Measurements from ENCODE around the gene OR8G5. TPM values are rescaled to one million over a fixed set of nuclear protein-coding genes. Genes with fewer than 3 reads are reported as not detected.
"Not testable (repeated sequence)": the region's sequence is repeated elsewhere in the genome, so short reads cannot be mapped to it uniquely, and the experiment has no call there.

The OR8G5 gene, protein sequence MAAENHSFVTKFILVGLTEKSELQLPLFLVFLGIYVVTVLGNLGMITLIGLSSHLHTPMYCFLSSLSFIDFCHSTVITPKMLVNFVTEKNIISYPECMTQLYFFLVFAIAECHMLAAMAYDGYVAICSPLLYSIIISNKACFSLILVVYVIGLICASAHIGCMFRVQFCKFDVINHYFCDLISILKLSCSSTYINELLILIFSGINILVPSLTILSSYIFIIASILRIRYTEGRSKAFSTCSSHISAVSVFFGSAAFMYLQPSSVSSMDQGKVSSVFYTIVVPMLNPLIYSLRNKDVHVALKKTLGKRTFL
- not detected for polyA plus RNA-seq (ENCODE audit: insufficient read length)
- long read RNA-seq, donor 1, result 0 reads
- long read RNA-seq, donor 2, result 0 reads
- long read RNA-seq, donor 3, result 0 reads
- long read RNA-seq, donor 4, result 0 reads
- long read RNA-seq, donor 5, result 0 reads
- long read RNA-seq, donor 6, result 0 reads
- long read RNA-seq, donor 7, result 0 reads
- long read RNA-seq, donor 8, result 0 reads

DNA sequence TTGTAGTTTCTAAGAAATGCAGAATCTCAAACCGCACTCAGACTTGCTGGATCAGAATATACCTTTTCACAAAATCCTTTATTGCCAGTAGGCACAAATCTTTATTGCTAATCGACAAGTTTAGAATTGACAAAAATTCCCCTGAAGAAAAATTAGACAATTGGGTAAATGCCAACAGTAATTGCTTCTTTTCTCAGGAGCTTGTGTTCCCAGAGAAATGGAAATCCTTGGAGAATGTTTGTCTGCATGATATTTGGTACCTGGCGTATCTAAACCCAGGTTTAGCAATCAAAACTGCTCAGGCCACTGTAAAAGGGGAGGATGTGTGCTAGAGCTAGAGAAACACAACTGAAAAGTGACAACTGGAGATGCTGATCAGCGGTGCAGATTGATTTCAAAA lies at the start of gene OR8G5:
OR8G5 (plus strand) TSS at position 301 of the 400 bp plus-strand sequence. CDS start 8,556 bp downstream, outside the sequence.
- no peak for DNase-seq

DNA sequence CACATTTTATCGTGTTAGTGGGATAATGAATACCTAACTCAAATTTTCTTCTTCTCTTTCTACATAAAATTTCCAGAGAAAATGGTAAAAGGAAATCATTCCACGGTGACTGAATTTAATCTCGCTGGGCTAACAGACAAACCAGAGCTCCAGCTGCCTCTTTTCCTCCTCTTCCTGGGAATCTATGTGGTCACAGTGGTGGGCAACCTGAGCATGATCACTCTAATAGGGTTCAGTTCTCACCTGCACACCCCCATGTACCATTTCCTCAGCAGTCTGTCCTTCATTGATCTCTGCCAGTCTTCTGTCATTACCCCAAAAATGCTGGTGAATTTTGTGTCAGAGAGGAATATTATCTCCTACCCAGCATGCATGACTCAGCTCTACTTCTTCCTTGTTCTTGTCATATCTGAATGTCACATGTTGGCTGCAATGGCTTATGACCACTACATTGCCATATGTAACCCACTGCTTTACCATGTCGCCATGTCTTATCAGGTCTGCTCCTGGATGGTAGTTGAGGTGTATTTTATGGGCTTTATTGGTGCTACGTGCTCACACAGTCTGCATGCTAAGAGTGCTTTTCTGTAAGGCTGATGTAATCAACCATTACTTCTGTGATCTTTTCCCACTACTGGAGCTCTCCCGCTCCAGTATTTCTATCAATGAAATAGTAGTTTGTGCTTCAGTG lies 48.9 kb upstream of the OR8G5 start:
- DNase-seq, result no peak

GRCh38 chr11:124209824-124210357 lies 46.3 kb upstream of the OR8G5 start:
- DNase-seq, result no peak

DNA sequence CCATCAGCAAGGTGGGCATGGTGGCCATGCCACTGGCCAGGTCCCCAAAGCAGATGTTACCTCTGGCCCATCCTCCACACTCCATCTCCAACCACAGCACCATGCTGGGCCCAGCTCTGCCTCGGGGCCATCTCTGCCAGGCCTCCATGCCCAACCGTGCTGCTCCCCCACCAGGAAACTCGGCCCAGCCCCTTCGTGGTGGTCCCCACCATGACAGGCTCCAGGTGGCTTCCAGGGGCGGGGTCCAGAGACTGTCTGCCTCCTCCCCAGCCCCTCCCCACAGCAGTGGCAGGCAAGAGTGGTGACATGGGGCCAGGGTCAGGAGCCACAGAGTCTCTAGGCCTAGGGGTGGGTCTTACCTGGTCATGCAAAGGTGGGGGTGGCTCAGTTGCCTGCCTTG lies 45.8 kb upstream of the OR8G5 start:
- no peak for DNase-seq

DNA sequence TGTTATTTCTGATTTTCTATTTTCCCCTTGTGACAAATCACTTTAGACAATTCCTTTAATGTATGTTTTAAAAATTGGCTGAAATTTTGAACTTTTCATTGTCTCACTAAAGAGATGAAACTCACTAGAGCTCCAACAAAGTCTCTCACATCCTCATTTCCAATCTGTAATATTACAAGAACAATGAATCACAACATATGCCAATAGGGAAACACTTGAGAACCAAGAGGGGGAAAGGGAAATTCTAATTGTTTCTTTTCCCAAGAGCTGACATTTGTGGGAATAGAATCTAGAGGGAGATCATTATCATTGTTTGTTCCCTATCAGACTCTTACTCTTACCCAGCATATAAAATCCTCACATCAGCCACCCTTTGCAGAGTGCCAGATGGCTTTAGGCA lies 44.9 kb upstream of the OR8G5 start:
- no peak for DNase-seq

DNA sequence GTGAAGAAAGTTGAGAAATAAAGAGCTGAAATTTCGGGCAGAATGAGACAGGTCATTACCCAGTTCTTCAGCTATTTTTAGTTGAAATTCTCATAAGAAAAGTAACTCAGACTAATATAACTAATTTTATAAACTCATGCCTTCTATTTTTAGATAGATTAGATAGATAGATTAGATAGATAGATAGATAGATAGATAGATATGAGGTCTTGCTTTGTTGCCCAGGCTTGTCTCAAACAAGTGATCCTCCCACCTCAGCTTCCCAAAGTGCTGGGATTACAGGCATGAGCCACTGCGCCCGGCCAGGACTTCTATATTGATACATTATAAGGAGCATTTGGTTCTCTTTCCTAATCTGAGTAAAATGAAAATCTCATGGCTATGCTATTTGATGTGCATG lies 42.1 kb upstream of the OR8G5 start:
- DNase-seq, result no peak

DNA sequence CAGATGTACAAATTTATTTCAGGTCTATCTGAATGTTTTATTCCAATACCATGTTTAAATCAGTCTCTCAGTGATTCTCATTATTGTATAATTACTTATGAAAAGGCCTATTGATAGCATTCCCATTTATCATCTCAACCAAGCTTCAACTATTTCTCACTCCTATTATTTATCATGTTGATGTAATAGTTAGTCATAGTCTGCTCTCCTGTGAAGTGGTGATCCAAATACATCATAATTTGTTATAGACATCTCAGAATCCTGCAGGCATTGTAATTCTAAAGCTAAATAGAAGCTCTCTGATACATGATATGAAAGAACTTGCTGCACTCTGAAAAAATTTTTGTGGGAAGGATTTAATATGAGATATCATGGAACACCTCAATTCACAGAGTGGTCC lies 37.0 kb upstream of the OR8G5 start:
- no peak for DNase-seq

GRCh38 chr11:124222407-124222806 lies 33.8 kb upstream of the OR8G5 start:
- no peak for DNase-seq

GRCh38 chr11:124224618-124225423 lies 31.4 kb upstream of the OR8G5 start:
- DNase-seq, result not testable (repeated sequence)

DNA sequence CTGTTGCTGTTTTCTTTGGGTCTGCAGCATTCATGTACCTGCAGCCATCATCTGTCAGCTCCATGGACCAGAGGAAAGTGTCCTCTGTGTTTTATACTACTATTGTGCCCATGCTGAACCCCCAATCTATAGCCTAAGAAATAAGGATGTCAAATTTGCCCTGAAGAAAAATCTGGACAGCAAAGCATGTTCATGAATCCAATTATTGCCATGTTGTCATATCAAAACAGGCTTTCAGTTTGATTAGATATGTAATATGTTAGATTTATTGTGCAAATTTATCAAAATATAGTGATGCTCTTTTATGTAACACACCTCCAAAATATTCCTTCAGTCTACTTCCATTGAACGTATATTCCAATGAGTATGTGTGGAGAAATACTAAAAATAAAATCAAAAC lies 30.7 kb upstream of the OR8G5 start:
- DNase-seq, result no peak

- no peak for DNase-seq
Measured at GRCh38 chr11:124233376-124233775, 22.8 kb upstream of the OR8G5 start.

DNA sequence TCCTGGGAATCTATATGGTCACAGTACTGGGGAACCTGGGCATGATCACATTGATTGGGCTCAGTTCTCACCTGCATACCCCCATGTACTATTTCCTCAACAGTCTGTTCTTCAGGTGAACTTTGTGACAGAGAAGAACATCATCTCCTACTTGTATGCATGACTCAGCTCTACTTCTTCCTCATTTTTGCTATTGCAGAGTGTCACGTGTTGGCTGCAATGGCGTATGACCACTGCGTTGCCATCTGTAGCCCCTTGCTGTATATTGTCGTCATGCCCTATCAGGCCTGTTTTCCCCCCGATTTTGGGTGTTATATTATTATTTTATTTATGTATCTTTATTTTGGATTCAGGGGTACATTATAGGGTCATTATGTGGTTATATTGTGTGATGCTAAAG lies 17.7 kb upstream of the OR8G5 start:
- no peak for DNase-seq

GRCh38 chr11:124240621-124241397 lies 15.4 kb upstream of the OR8G5 start, which contains the start of gene OR8G1:
Gene OR8G1, plus strand, starts transcription at chr11:124241095. Its CDS starts 8,581 bp downstream, at chr11:124249676.
- no peak for DNase-seq

- DNase-seq, result not testable (repeated sequence)
Measured at GRCh38 chr11:124249869-124250268, 6.3 kb upstream of the OR8G5 start.

DNA sequence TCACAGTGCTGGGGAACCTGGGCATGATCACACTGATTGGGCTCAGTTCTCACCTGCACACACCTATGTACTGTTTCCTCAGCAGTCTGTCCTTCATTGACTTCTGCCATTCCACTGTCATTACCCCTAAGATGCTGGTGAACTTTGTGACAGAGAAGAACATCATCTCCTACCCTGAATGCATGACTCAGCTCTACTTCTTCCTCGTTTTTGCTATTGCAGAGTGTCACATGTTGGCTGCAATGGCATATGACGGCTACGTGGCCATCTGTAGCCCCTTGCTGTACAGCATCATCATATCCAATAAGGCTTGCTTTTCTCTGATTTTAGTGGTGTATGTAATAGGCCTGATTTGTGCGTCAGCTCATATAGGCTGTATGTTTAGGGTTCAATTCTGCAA lies 8.9 kb downstream of the OR8G5 start:
- DNase-seq, result not testable (repeated sequence)

GRCh38 chr11:124270886-124271285 lies 14.7 kb downstream of the OR8G5 start:
- not testable (repeated sequence) for DNase-seq

GRCh38 chr11:124274000-124274399 lies 17.8 kb downstream of the OR8G5 start:
- DNase-seq, result no peak

DNA sequence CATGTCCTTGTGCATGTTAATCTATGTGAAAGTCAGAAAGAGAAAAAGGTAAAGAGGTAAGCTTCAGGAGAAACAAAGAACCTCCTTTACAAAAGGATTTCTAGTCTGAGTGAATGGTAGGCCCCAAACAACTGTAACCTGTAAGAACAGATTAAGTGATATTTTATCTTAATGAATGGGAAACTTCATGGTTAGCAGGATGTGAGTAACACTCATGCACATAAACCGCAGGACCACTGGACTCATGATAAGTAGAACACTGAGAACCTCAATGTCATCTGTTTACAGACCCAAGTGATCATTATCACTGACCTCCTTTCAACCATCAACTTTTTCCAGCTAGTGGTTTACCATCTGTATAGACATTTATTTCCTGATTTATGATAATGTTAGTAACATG lies 19.9 kb downstream of the OR8G5 start:
- no peak for DNase-seq

DNA sequence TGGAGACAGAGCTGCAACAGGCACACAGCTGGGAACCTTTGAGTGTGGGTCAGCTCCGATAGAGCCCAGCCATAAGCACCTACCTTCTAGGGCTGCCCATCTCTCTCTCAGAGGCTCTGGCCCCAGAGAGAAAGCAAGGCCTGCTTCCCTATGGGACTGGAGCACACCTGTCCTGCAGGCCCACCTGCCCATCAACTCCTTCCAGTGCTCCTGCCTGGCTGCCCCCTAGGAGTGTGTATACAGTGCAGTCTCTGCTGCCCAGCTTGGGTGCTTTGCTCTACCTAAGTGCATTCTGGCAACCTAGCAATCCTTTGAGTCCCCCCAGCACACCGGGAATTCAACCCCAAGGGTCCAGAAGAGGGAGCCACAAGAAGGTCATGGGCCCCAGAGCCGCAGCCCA lies 21.0 kb downstream of the OR8G5 start:
- DNase-seq, result no peak

DNA sequence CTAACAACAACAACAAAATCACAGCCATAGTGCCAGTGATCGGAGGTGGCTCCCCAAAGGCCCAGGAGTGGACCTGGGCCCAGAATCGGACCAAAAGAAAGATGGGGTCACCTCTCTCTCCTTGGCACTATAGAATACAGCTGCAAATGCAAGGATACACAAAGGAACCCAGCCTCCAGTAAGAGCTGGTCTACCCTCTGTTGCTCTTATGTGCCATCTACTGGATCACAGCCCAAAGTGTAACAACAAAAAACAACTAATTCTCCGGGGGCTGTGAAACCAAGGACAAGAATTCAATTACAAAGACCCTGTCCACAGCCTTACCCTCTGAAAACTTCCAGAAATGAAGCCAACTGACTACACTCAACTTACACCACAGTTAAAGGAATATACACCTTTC lies 21.6 kb downstream of the OR8G5 start:
- DNase-seq, result no peak

GRCh38 chr11:124278261-124278660 lies 22.1 kb downstream of the OR8G5 start:
- no peak for DNase-seq
